Mesenteric fat pad (tissue), 1 donor: ENCODE measurements around the gene NOD1. TPM values are rescaled to one million over a fixed set of nuclear protein-coding genes. Genes with fewer than 3 reads are reported as not detected.
A peak's percentile ranks its signal among the peaks of the same experiment; 100 is the strongest.

Experiments
- DNase-seq: peaks from one replicate; pipeline ENCODE4 v3.0.0-alpha.2; 2020; ENCODE audit warnings: low spot score
- total RNA-seq: library from RNA; stranded (reverse); fragmentation: NEBNext Ultra II Directional; extraction: Animal tissue kit (Norgen Biotek cat#: 25700); gene quantifications from one replicate; pipeline ENCODE4 v1.2.1, GENCODE V29; 2021
- donor health status: DM: yes; HTN: yes; CAD: no.

Gene NOD1
- total RNA-seq, 1 donor from 2014 or later = 41.8 TPM

DNA sequence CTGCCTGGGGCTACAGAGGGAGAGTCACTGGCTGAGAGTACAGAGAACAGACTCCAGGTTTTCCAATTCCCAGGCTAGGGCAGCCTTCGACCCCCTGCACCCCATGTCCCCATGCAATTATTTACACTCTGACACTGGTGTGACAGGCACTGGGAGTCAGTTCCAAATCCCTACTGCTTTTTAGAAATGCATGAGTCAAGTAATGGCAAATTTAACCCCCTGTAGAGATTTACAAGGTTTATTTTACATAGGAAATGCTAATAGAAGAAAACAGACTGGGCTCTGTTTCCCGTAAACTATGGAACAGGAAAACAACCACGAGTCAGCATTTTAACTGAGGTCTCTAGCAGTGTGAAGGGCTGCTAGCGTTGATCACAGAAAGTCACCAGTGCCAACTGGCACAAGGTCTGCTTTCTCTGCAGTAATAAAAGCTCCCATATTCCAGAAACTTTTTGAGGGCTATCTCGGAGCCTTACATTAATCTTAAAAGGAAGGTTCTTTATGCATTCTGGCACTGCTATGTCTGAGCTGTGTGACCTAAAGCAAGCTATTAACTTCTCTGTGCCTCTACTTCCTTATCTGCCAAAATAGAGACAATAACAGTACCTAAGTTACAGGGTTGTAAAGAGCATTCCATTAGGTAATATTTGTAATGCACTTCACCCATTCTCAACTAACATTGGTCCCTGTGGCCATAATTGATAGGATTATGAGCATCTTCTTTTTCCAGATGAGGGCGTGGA is 28.2 kb downstream of the NOD1 start:
- peak; percentile 14 for DNase-seq

DNA sequence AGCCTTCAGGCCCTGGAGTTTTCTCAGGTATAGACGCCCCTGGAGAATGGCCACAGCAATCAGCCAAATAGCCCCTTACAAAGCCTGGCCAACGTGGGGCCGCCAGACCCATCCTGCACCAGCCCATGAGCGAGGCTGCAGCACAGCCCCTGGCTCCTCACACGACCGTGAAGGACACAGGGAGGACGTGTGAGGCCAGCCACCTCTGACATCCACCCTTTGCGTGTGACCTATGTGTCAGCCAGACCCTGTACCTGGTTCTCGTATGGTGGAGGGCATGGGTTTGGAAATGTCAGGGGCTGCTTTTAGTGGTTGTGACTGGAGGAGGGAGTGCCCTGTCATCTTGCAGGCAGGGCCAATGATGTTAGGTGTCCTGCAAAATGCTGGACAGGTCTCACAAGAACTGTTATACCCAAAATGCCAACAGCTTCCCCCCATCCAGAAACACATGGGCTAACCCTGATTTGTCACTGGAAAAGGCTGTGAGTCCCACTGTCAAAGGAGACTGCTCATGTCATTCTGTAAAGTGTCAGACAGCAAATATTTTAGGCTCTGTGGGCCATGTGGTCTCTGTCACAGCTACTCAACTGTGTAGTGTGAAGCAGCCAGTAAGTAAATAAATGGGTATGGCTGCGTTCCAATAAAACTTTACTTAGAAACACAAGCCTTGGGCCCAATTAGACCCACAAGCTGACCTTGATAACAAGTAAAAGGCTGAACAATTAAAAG is 30.0 kb downstream of the NOD1 start:
- no peak for DNase-seq

- peak; percentile 79 for DNase-seq
Measured at GRCh38 chr7:30447466-30447865, 31.1 kb downstream of the NOD1 start.

GRCh38 chr7:30446266-30446665 is 32.3 kb downstream of the NOD1 start:
- peak; percentile 65 for DNase-seq

- DNase-seq = peak; percentile 87
Measured at GRCh38 chr7:30445770-30446169, 32.8 kb downstream of the NOD1 start.

DNA sequence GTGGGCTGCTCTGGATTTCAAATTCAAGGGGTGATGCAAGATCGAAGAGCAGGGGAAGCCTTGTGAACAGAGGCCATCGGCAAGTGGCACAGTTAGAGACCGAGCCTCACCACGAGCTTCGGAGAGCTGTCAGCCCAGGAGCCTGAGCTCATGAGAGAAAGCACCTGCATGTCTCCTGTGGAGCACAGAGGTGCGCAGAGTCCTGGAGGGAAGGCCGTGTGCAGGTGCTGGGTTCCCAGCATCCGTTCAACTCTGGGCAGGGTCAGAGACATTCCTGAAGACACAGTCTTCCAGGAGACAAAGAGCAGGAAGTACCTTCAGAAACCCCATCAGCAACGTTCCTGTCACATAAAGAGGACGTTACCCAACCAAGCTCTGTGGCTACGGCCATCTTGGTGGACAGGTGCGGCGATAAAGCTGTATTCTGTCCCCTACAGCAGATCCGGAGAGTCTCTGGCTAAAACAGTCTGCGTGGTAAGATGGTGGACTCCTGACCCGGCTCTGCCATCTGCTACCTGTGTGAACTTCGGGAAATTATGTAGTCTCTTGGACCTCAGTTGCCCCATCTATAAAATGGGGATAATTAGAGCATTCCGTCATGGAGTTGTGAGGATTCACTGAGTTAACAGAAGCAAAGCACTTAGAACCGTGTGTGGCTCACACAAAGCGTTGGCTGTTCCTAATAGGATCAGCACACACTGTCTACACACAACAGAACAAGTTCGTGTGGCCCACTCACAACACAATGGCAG is 40.6 kb downstream of the NOD1 start:
- peak; percentile 59 for DNase-seq

GRCh38 chr7:30436518-30436917 is 42.1 kb downstream of the NOD1 start:
- DNase-seq = no peak

DNA sequence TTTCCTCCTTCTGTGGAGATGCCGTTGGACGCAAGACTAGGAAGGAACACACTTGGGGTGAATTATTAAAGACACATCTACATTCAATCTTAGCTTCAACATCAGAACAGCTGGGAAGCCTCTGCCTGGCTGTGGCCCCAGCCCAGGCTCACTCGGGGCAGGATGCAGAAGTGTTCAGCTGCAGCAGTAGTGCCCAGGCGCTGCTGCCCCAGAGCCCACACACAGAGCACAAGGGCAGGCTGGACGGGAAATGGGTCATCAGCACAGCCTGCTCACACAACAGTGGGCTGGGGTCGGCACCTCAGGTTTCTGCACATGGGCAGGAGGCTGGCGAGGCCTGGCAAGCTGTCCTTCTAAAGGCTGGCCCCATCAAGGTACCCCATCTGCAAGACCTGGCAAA is 42.5 kb downstream of the NOD1 start:
- DNase-seq = peak; percentile 76

DNA sequence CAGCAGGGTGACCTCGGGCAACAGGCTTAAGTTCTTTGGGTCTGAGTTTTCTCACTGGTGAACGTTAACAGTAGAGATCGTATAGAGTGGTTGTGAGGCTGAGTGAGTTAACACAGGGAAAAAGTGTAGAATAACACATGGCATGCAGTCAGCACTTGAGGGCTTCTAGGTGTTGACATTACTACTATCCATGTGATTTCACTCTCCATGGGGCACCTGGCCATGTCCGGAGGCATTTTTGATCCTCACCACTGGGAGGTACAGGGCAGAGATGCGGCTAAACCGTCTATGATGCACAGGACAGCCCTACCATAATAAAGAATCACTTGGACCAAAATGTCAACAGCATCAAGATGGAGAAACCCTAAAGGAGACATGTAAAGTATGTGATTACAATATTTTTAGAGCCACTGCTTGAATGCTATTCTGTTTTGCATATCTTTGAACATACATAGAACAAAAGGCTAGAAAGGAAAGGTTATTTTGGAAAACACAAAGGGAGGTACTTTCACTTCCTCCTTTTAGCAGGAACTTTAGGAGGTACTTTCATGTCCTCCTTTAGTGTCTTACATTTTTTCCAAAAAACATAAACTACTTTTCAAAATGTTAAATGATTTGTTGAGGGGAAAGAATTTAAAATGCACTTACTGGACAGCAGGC is 44.3 kb downstream of the NOD1 start:
- peak; percentile 64 for DNase-seq

- DNase-seq = no peak
Measured at GRCh38 chr7:30433506-30433905, 45.1 kb downstream of the NOD1 start.

- DNase-seq = peak; percentile 53
Measured at GRCh38 chr7:30433082-30433481, 45.5 kb downstream of the NOD1 start.

DNA sequence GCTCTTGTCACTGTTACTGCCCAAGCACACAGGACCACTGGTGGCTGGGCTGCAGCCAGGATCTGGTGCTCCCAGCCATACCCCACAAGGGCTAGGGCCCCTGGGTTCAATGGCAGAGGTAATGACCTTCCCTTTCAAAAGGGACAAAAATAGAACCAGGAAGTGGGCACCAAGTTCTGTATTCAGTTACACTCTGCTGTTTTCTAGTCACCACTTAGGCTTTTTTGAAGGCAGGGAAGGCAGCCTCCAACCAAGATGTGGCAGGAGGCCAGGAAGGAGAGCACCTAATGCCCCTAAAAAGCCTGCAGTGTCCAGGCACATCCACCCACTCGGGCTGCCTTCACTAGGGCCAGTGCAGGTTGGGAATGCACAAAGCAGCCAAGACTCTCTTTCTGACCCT is 47.8 kb downstream of the NOD1 start:
- DNase-seq = peak; percentile 68

DNA sequence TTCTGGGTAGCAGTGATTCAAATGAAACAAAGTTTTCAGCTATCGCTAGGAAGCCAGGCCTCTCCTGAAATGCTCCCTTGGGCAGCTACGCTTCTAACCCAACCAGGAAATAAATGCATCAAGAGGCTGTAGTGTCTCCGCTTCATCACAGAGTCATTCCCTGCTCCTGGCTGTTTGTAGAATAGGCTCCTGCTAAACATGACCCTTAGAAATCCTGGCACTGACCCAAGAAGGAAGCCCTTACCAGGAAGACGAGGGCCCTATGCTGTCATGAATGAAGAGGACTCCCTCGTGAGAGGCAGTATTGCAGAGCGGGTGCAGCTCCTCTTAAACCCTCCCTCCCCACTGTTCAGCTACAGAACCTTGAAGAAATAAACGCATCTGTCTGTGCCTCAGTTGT is 48.3 kb downstream of the NOD1 start:
- DNase-seq = peak; percentile 22

DNA sequence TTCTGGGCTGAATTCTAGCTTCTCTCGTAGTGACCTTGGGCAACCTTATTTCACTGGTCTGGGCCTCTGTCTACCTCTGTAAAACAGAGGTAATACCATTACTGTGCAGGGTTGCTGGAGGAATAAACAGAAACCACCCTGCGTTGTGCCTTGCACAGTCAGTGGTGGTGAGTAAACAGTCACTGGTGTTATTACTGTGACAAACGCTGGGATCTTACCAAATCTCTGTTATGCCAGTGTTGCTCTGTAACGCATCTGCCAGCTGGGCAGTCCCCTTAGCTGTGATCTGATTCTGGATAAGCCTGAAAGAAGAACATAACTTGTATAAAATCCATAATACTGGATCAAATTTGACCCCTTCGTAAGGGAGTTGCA is 49.4 kb downstream of the NOD1 start:
- DNase-seq = peak; percentile 37

DNA sequence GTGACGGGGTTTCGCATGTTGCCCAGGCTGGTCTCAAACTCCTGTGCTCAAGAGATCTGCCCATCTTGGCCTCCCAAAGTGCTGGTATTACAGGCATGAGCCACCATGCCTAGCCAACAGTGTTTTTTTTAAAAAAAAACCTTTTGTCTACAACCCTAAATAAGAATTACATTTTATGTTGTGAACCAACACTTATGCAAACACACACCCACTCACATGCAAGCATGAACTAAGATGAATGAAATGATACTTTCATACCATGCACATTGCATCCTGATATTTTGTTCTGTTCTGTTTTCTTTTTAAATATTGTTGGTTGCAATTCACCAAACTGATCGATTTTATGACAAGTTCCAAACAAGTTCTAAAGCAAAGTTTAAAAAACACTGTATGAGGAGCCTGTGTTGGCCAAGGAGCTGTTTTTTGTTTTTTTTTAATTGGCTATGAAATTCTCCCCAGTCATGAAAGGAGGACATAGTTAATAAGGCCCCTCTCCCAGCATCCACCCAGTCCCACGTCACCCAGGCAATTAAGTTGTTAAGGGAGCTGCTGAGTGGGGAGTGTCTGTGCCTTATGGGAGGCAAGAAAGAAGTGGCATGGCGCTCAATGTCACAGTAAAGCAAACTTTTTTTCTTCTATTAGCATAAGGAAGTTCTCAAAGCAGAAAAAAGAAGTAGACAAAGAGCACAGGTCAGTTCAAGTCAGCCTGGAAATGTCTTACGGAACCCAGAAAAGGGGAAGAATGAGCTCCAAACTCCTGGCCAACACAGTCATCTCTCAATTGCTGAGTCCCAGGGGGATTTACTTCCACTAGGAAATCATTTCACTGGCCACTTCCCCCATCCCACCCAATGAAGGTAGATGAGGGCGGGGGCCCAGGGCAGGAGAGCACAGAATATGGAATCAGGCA is 50.1 kb downstream of the NOD1 start:
- peak; percentile 35 for DNase-seq

DNA sequence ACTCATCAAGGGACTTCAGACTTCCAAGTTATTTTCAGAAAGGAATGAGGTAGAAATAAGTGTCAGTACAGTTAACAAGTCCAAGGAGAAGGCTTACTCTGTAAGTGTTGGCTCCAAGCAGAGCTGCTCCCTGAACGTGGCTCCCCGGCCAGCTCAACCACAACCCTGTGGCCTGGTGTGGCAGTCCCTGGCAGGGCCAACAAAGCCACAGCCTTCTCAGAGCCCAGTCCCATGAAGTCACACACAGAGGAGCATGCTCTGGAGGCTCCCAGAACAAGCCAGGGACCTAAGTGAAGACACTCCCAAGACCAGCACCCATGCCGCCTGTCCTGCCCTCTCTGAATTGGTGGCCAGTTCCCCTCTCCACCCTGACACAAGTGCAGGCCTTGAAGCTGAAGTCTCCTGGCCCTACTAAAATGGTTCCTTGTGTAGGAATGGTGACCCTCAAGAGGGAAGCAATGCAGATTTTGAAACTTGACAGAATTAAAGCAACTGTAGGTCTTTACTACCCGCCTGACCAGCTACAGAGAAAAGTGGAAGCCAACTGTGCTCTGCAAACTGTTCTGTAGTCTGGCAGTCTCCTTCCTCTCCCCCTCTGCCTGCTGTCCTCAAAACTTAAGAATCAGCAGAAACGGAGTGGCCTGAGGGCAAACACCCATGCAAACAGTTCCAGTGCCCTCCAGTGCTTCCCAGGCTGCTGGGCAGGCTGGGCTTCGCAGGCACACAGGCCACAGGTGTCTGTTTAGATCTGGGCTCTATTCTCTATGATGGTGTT is 51.1 kb downstream of the NOD1 start:
- peak; percentile 49 for DNase-seq

GRCh38 chr7:30424506-30424905 is 54.1 kb downstream of the NOD1 start:
- DNase-seq = peak; percentile 82

GRCh38 chr7:30423788-30424505 is 54.6 kb downstream of the NOD1 start:
- peak; percentile 68 for DNase-seq

- peak; percentile 28 for DNase-seq
Measured at GRCh38 chr7:30422922-30423321, 55.7 kb downstream of the NOD1 start.
